ENCODE measurements around the gene KIAA1217.

The KIAA1217 gene

DNA sequence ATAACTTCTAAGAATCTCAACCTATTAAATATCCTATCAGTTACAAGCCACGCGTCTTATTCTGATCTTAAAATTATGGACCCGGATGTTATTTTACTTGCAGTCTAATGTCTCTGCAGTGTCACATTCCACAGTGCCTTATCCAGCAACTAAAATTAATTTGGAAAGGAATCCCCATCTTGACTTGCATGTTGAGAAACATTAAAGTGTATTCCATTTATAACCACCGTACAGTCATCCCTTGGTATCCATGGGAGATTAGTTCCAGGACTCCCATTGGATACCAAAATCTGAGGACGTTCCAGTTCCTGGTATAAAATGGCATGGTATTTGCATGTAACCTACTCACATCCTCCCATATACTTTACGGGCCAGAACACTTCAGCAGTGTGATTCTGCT, 320.0 kb downstream of the KIAA1217 start:
- POLR2A ChIA-PET: no interaction called here
- H3K36me3 ChIP-seq (ENCODE audit: control insufficient read depth in 2 of 2, insufficient read depth in 1 of 2, low read length in 2 of 2): peaks cover 4 to 37% of the 10 kb centered on the region in 2 experiments; a peak in 2 of 3 replicates
- H3K27ac ChIP-seq (ENCODE audit: extremely low read depth, low read depth, low read length): no peak overlapping the region
- CTCF ChIA-PET: interaction anchor here (1.7 kb wide), 1 partner anchor 10 kb away, joined by 7 read pairs; no protein-coding TSS in a partner anchor
- H3K9me3 ChIP-seq (ENCODE audit: control insufficient read depth, insufficient read depth, low read depth, low read length): no peaks in the 10 kb centered on the region
- H3K4me3 ChIP-seq (ENCODE audit: low read depth, low read length): no peak overlapping the region
- TF ChIP-seq ZNF266 (tag by site-specific recombination; IDR thresholded peaks at IDR 0.05; ENCODE audit: low read depth): no peak
- no peak for TF ChIP-seq ZNF629 (tag by site-specific recombination; IDR thresholded peaks at IDR 0.05)
- H3K4me1 ChIP-seq (ENCODE audit: control insufficient read depth, insufficient read depth, low read length): no peaks in the 10 kb centered on the region

DNA sequence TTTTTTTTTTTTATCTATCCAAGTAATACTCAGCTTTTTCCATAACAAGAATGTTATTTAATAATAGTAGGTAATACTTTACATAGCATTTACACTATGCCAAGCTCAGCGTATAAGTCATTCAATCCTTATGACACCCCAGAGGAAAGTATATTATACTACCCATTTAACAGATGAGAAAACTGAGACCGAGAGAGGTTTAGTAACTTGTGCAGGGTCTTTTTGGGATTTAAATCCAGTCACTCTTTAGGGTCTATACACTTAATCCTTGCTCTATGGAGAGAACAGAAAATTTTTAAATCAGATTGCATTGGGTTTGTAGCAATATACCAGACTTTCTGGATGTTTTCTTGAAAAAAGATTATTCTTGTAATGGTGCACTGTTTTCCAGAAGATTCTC, 322.5 kb downstream of the KIAA1217 start:
- ChIA-PET POLR2A (no interaction called here), CTCF (interaction anchor here (0.6 to 3.0 kb wide), 3 partner anchors 12 to 28 kb away, joined by 3 to 17 read pairs (median 4); no protein-coding TSS in a partner anchor)
- no peaks in the 10 kb centered on the region for H3K4me1 ChIP-seq (ENCODE audit: control insufficient read depth, insufficient read depth, low read length)
- no peaks in the 10 kb centered on the region for H3K9me3 ChIP-seq (ENCODE audit: control insufficient read depth, insufficient read depth, low read depth, low read length)
- H3K4me3 ChIP-seq (ENCODE audit: low read depth, low read length): no peak overlapping the region
- H3K27ac ChIP-seq (ENCODE audit: extremely low read depth, low read depth, low read length): no peak overlapping the region
- no peak for TF ChIP-seq ZXDB (tag by site-specific recombination; IDR thresholded peaks at IDR 0.05)
- no peak for TF ChIP-seq ZNF624 (tag by site-specific recombination; IDR thresholded peaks at IDR 0.05)
- no peak for TF ChIP-seq ZNF791 (tag by site-specific recombination; IDR thresholded peaks at IDR 0.05)
- TF ChIP-seq ZNF114 (tag by site-specific recombination; IDR thresholded peaks at IDR 0.05): no peak
- TF ChIP-seq ZNF548 (tag by site-specific recombination; IDR thresholded peaks at IDR 0.05): no peak
- no peak for TF ChIP-seq ZNF274 (IDR thresholded peaks at IDR 0.05; ENCODE audit: low read length)
- TF ChIP-seq ZNF274 (tag by site-specific recombination; IDR thresholded peaks at IDR 0.05; ENCODE audit: borderline replicate concordance): no peak
- TF ChIP-seq MZF1 (tag by site-specific recombination; IDR thresholded peaks at IDR 0.05; ENCODE audit: borderline replicate concordance): no peak
- TF ChIP-seq, protein P1, sequence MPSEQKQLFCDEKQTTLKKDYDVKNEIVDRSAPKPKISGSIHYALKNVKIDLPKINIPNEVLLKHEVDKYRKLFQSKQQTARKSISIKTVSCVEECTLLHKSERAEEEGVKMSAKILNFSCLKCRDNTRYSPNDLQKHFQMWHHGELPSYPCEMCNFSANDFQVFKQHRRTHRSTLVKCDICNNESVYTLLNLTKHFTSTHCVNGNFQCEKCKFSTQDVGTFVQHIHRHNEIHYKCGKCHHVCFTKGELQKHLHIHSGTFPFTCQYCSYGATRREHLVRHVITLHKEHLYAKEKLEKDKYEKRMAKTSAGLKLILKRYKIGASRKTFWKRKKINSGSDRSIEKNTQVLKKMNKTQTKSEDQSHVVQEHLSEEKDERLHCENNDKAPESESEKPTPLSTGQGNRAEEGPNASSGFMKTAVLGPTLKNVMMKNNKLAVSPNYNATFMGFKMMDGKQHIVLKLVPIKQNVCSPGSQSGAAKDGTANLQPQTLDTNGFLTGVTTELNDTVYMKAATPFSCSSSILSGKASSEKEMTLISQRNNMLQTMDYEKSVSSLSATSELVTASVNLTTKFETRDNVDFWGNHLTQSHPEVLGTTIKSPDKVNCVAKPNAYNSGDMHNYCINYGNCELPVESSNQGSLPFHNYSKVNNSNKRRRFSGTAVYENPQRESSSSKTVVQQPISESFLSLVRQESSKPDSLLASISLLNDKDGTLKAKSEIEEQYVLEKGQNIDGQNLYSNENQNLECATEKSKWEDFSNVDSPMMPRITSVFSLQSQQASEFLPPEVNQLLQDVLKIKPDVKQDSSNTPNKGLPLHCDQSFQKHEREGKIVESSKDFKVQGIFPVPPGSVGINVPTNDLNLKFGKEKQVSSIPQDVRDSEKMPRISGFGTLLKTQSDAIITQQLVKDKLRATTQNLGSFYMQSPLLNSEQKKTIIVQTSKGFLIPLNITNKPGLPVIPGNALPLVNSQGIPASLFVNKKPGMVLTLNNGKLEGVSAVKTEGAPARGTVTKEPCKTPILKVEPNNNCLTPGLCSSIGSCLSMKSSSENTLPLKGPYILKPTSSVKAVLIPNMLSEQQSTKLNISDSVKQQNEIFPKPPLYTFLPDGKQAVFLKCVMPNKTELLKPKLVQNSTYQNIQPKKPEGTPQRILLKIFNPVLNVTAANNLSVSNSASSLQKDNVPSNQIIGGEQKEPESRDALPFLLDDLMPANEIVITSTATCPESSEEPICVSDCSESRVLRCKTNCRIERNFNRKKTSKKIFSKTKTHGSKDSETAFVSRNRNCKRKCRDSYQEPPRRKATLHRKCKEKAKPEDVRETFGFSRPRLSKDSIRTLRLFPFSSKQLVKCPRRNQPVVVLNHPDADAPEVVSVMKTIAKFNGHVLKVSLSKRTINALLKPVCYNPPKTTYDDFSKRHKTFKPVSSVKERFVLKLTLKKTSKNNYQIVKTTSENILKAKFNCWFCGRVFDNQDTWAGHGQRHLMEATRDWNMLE (tag by site-specific recombination; conservative IDR thresholded peaks at IDR 0.05; ENCODE audit: low read depth): no peak
- no peak for TF ChIP-seq ZNF202 (tag by site-specific recombination; IDR thresholded peaks at IDR 0.05; ENCODE audit: borderline replicate concordance)
- no peak for TF ChIP-seq ZNF830 (tag by site-specific recombination; IDR thresholded peaks at IDR 0.05; ENCODE audit: low read depth)
- no peak for TF ChIP-seq ZNF610 (tag by site-specific recombination; IDR thresholded peaks at IDR 0.05; ENCODE audit: borderline replicate concordance)
- H3K36me3 ChIP-seq (ENCODE audit: control insufficient read depth in 2 of 2, insufficient read depth in 1 of 2, low read length in 2 of 2): peaks cover 4 to 40% of the 10 kb centered on the region in 2 experiments; a peak in 2 of 3 replicates

DNA sequence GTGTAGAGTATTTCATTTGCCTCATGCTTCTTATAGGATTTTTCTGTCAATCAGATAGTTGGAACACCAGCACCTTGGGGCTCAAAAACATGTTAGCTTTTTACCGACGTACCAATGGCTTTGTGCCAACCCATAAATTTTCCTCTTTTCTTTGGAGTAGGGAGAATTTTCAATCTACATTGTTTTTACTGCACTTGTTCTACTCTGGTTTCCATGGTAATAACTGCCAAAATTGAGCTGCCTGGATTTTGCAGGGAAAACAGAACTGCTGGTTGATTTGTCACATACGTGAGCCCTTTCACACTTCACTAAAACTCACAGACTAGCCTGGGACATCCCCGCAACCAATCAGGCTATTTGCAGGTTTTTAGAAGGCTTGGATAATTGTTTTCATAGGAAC, 325.0 kb downstream of the KIAA1217 start:
- H3K9me3 ChIP-seq (ENCODE audit: control insufficient read depth, insufficient read depth, low read depth, low read length): no peaks in the 10 kb centered on the region
- no peak overlapping the region for H3K27ac ChIP-seq (ENCODE audit: extremely low read depth, low read depth, low read length)
- no peaks in the 10 kb centered on the region for H3K4me1 ChIP-seq (ENCODE audit: control insufficient read depth, insufficient read depth, low read length)
- CTCF ChIA-PET: interaction anchor here (0.6 to 3.0 kb wide), 3 partner anchors 14 to 1016 kb away, joined by 3 to 17 read pairs (median 4); no protein-coding TSS in a partner anchor
- POLR2A ChIA-PET: no interaction called here
- peaks cover 4 to 41% of the 10 kb centered on the region in 2 experiments; a peak in 2 of 3 replicates for H3K36me3 ChIP-seq (ENCODE audit: control insufficient read depth in 2 of 2, insufficient read depth in 1 of 2, low read length in 2 of 2)
- TF ChIP-seq ZNF274 (IDR thresholded peaks at IDR 0.05; ENCODE audit: low read length) (no peak), ZNF274 (tag by site-specific recombination; IDR thresholded peaks at IDR 0.05; ENCODE audit: borderline replicate concordance) (no peak), ZNF138 (tag by site-specific recombination; IDR thresholded peaks at IDR 0.05; ENCODE audit: borderline replicate concordance) (no peak), ZNF132 (tag by site-specific recombination; IDR thresholded peaks at IDR 0.05; ENCODE audit: borderline replicate concordance) (no peak), OVOL3 (tag by site-specific recombination; IDR thresholded peaks at IDR 0.05) (no peak)
- no peak overlapping the region for H3K4me3 ChIP-seq (ENCODE audit: low read depth, low read length)
